Left colon (tissue), 2 donors: ENCODE results near the gene HSPB7. TPM values are rescaled to one million over a fixed set of nuclear protein-coding genes. Genes with fewer than 3 reads are reported as not detected.
"Not testable (repeated sequence)": the region's sequence is repeated elsewhere in the genome, so short reads cannot be mapped to it uniquely, and the experiment has no call there.

Experiments used
- ATAC-seq: fragments of 200-7000 bp; cut with Tn5 transposase; one replicate; pipeline ENCODE4 v1.9.1; 2020; ENCODE audit warnings: mild to moderate bottlenecking, moderate library complexity
- DNase-seq, 2 donors: peaks; one replicate each; pipeline ENCODE4 v3.0.0-alpha.2; 2020
- intact Hi-C, 2 donors: fragments of 100-400 bp; cut with DNase I in 1 of 2; cut with micrococcal nuclease in 1 of 2; formaldehyde crosslinking; loops; one replicate each; pipeline versions ENCODE4 v1.11.2 to v1.14.0; 2022; cut with DNase I, micrococcal nuclease
- total RNA-seq, 2 donors: library from RNA; stranded (reverse); fragmentation: NEBNext Ultra II Directional; extraction: Animal tissue kit (Norgen Biotek cat#: 25700); gene quantifications; one replicate each; pipeline ENCODE4 v1.2.1, GENCODE V29; 2021
- donor health status: DM: no; HTN: no; CAD: no.
- donor health status: DM: yes; HTN: yes; CAD: no.

Gene HSPB7
- total RNA-seq, 2 donors from 2014 or later = 0.73 to 17.6 TPM

GRCh38 chr1:15993666-15994065 is 24.2 kb downstream of the HSPB7 start:
- intact Hi-C loops = loop anchor here in 1 of 2 donors (5.0 kb wide), 1 partner anchor 176 kb away; no protein-coding TSS in a partner anchor
- ATAC-seq = no peak
- DNase-seq = no peak

GRCh38 chr1:15992582-15993500 is 25.0 kb downstream of the HSPB7 start:
- ATAC-seq (no peak), DNase-seq (no peak)
- intact Hi-C loops = loop anchor here in 1 of 2 donors (5.0 kb wide), 1 partner anchor 176 kb away; no protein-coding TSS in a partner anchor

- intact Hi-C loops = loop anchor here in 1 of 2 donors (5.0 kb wide), 1 partner anchor 175 kb away; no protein-coding TSS in a partner anchor
- ATAC-seq (no peak), DNase-seq (no peak)
These were observed 25.7 kb downstream of the HSPB7 start for GRCh38 chr1:15992187-15992553.

GRCh38 chr1:15991427-15992186 is 26.2 kb downstream of the HSPB7 start:
- DNase-seq (no peak), ATAC-seq (no peak)
- intact Hi-C loops = loop anchor here in 1 of 2 donors (5.0 kb wide), 1 partner anchor 174 kb away; no protein-coding TSS in a partner anchor

GRCh38 chr1:15989776-15990175 is 28.1 kb downstream of the HSPB7 start:
- intact Hi-C loops = loop anchor here in 1 of 2 donors (5.0 kb wide), 1 partner anchor 172 kb away; no protein-coding TSS in a partner anchor
- ATAC-seq = no peak

GRCh38 chr1:15988856-15989736 is 28.7 kb downstream of the HSPB7 start:
- intact Hi-C loops = no loop called here
- no peak for DNase-seq
- no peak for ATAC-seq

More at GRCh38 chr1:15989776-15990175, 28.1 kb downstream of the HSPB7 start:
- DNase-seq = no peak

- ATAC-seq = no peak
- DNase-seq = no peak
- intact Hi-C loops = no loop called here
These were observed 32.1 kb downstream of the HSPB7 start for GRCh38 chr1:15985611-15986297.

- intact Hi-C loops = no loop called here
- DNase-seq (no peak), ATAC-seq (no peak)
These were observed 34.6 kb downstream of the HSPB7 start for GRCh38 chr1:15983275-15983674.

GRCh38 chr1:15981679-15982078 is 36.2 kb downstream of the HSPB7 start:
- intact Hi-C loops = no loop called here
- DNase-seq (no peak), ATAC-seq (no peak)

- ATAC-seq, DNase-seq, intact Hi-C loops: not testable (repeated sequence)
These were observed 39.9 kb downstream of the HSPB7 start for GRCh38 chr1:15977947-15978346.

GRCh38 chr1:15975805-15976680 is 41.8 kb downstream of the HSPB7 start, which contains the start of gene ZBTB17:
TSS of gene ZBTB17 (minus strand) at chr1:15976101. CDS start at chr1:15948495, 27,606 bp downstream.
- DNase-seq (peak; percentile 93 to 98), ATAC-seq (peak; percentile 99)
- intact Hi-C loops = no loop called here

- peak; percentile 66 for ATAC-seq
- intact Hi-C loops = no loop called here
- peak in 1 of 2 donors; percentile 64 for DNase-seq
These were observed 42.5 kb downstream of the HSPB7 start for GRCh38 chr1:15975358-15975804.

- no peak for DNase-seq
- intact Hi-C loops = no loop called here
- ATAC-seq = no peak
These were observed 43.0 kb downstream of the HSPB7 start for GRCh38 chr1:15974855-15975254.

- intact Hi-C loops = no loop called here
- DNase-seq = no peak
These were observed 44.1 kb downstream of the HSPB7 start for GRCh38 chr1:15973772-15974171.

GRCh38 chr1:15972409-15972808 is 45.4 kb downstream of the HSPB7 start:
- ATAC-seq (no peak), DNase-seq (no peak)
- intact Hi-C loops = no loop called here

More at GRCh38 chr1:15973772-15974171, 44.1 kb downstream of the HSPB7 start:
- no peak for ATAC-seq

GRCh38 chr1:15970911-15971310 is 46.9 kb downstream of the HSPB7 start:
- DNase-seq (no peak), ATAC-seq (no peak)
- intact Hi-C loops = no loop called here
